ENCODE measurements around the gene REXO1. TPM values are rescaled to one million over a fixed set of nuclear protein-coding genes. Genes with fewer than 3 reads are reported as not detected.

REXO1 gene
- total RNA-seq, 1 experiment from 2014 or later: 52.1 TPM

GRCh38 chr19:1856698-1857603, 8.7 kb upstream of the REXO1 start:
- intact Hi-C loops (cut with micrococcal nuclease; ENCODE audit: unreplicated experiment): no loop called here
- peak overlapping the region; percentile 24 to 45 for H3K4me3 ChIP-seq (ENCODE audit: low read depth in 2 of 2, low read length in 2 of 2)
- BruUV-seq (replicated peaks): no TSS peak

GRCh38 chr19:1856345-1856697, 8.0 kb upstream of the REXO1 start:
- ATAC-seq (no peak), DNase-seq (ENCODE audit: low read depth, low spot score) (no peak)
- intact Hi-C loops (cut with micrococcal nuclease; ENCODE audit: unreplicated experiment): no loop called here
- ChIA-PET POLR2A (no interaction called here), CTCF (no interaction called here)
- no peaks in the 10 kb centered on the region for H3K36me3 ChIP-seq (ENCODE audit: control insufficient read depth, insufficient read depth, low read length)
- no peaks in the 10 kb centered on the region for H3K9me3 ChIP-seq (ENCODE audit: control insufficient read depth, insufficient read depth, low read depth, low read length)
- no TSS peak for BruUV-seq (replicated peaks)
- H3K27ac ChIP-seq (ENCODE audit: low read length): peak overlapping the region; percentile 91
- H3K4me1 ChIP-seq (ENCODE audit: control insufficient read depth, insufficient read depth, low read length): peaks cover 48% of the 10 kb centered on the region
- H3K4me3 ChIP-seq (ENCODE audit: low read depth in 2 of 2, low read length in 2 of 2): peak overlapping the region; percentile 24 to 45
- no peaks in the 10 kb centered on the region for H3K27me3 ChIP-seq (ENCODE audit: control insufficient read depth, insufficient read depth, low read length)
- in situ Hi-C loops (cut with HindIII; ENCODE audit: low pct_unique_long_range_greater_than_20kb, low sequenced_read_pairs): no loop called here
- no peak for TF ChIP-seq SIN3A (IDR thresholded peaks at IDR 0.05; ENCODE audit: borderline replicate concordance, insufficient read depth, low read depth, low read length)
- no peak for TF ChIP-seq REST (IDR thresholded peaks at IDR 0.05; ENCODE audit: insufficient read depth in 1 of 2, low read depth in 2 of 2, low read length in 1 of 2)
- no peak for TF ChIP-seq POLR2AphosphoS5 (IDR thresholded peaks at IDR 0.05; ENCODE audit: low read depth, low read length)
- no peak for TF ChIP-seq TCF7L2 (IDR thresholded peaks at IDR 0.05; ENCODE audit: low read depth, low read length)

More at GRCh38 chr19:1856698-1857603, 8.7 kb upstream of the REXO1 start:
- H3K4me1 ChIP-seq (ENCODE audit: control insufficient read depth, insufficient read depth, low read length): peaks cover 48% of the 10 kb centered on the region
- ATAC-seq (peak; percentile 41), DNase-seq (ENCODE audit: low read depth, low spot score) (no peak)
- H3K27ac ChIP-seq (ENCODE audit: low read length): peak overlapping the region; percentile 91
- no peaks in the 10 kb centered on the region for H3K27me3 ChIP-seq (ENCODE audit: control insufficient read depth, insufficient read depth, low read length)
- no peaks in the 10 kb centered on the region for H3K9me3 ChIP-seq (ENCODE audit: control insufficient read depth, insufficient read depth, low read depth, low read length)
- CTCF ChIA-PET: interaction anchor here (0.6 to 0.7 kb wide), 2 partner anchors 12 to 188 kb away, joined by 3 to 11 read pairs; no protein-coding TSS in a partner anchor
- POLR2A ChIA-PET: no interaction called here
- TF ChIP-seq CTCF (IDR thresholded peaks at IDR 0.05) (no peak), POLR2AphosphoS5 (IDR thresholded peaks at IDR 0.05; ENCODE audit: low read depth, low read length) (no peak), SIN3A (IDR thresholded peaks at IDR 0.05; ENCODE audit: borderline replicate concordance, insufficient read depth, low read depth, low read length) (no peak), REST (IDR thresholded peaks at IDR 0.05; ENCODE audit: insufficient read depth in 1 of 2, low read depth in 2 of 2, low read length in 1 of 2) (no peak), TCF7L2 (IDR thresholded peaks at IDR 0.05; ENCODE audit: low read depth, low read length) (no peak)
- H3K36me3 ChIP-seq (ENCODE audit: control insufficient read depth, insufficient read depth, low read length): peaks cover 1% of the 10 kb centered on the region; the same call in 1 of the 2 replicates
- in situ Hi-C loops (cut with HindIII; ENCODE audit: low pct_unique_long_range_greater_than_20kb, low sequenced_read_pairs): no loop called here

All from Panc1 (cell line).